Activated B cell treated with CpG ODN at 0.5 μM for 24 hours (primary cell): ENCODE measurements around the gene RSPH1. TPM values are rescaled to one million over a fixed set of nuclear protein-coding genes. Genes with fewer than 3 reads are reported as not detected.

Source experiments
- ATAC-seq: fragments of 200-7000 bp; cut with Tn5 transposase; one replicate; pipeline ENCODE4 v1.10.0; 2021; ENCODE audit warnings: low read depth, mild to moderate bottlenecking, moderate library complexity
- CTCF ChIA-PET: fragments of 350-600 bp; sonication (Branson Sonifier 250); formaldehyde crosslinking; loops from one replicate; lab custom pipeline; 2021; ENCODE audit warnings: antibody characterized with exemption; lab: Charles Lee
- POLR2A ChIA-PET: fragments of 350-600 bp; sonication (Branson Sonifier 250); formaldehyde crosslinking; loops from one replicate; lab custom pipeline; 2021; ENCODE audit warnings: antibody characterized with exemption; lab: Charles Lee
- DNase-seq: peaks from one replicate; pipeline ENCODE4 v3.0.0; 2022
- H3K27ac Mint-ChIP-seq: one replicate; pipeline ENCODE4 v1.8.0; 2020; ENCODE audit warnings: mixed read lengths
- H3K27me3 Mint-ChIP-seq: one replicate; pipeline ENCODE4 v1.8.0; 2021; ENCODE audit warnings: mixed read lengths
- H3K36me3 Mint-ChIP-seq: one replicate; pipeline ENCODE4 v1.8.0; 2021; ENCODE audit warnings: low read depth, mixed read lengths
- H3K4me1 Mint-ChIP-seq: one replicate; pipeline ENCODE4 v1.8.0; 2021; ENCODE audit warnings: mixed read lengths
- H3K4me3 Mint-ChIP-seq: one replicate; pipeline ENCODE4 v1.8.0; 2020; ENCODE audit warnings: mild to moderate bottlenecking, mixed read lengths
- H3K9me3 Mint-ChIP-seq: one replicate; pipeline ENCODE4 v1.8.0; 2020; ENCODE audit warnings: mixed read lengths
- CTCF ChIP-seq: fragments of 200-600 bp; IDR thresholded peaks from one replicate; pipeline ENCODE4 v1.8.0; 2022; ENCODE audit warnings: antibody characterized with exemption, mild to moderate bottlenecking
- intact Hi-C: fragments of 100-400 bp; cut with micrococcal nuclease; formaldehyde crosslinking; loops from one replicate; pipeline ENCODE4 v1.15.1; 2024
- total RNA-seq: library from RNA; stranded (reverse); gene quantifications from 2 replicates; pipeline ENCODE4 v1.2.3, GENCODE V29; 2022

RSPH1 gene
- total RNA-seq, 1 donor from 2014 or later: 0.38 TPM

DNA sequence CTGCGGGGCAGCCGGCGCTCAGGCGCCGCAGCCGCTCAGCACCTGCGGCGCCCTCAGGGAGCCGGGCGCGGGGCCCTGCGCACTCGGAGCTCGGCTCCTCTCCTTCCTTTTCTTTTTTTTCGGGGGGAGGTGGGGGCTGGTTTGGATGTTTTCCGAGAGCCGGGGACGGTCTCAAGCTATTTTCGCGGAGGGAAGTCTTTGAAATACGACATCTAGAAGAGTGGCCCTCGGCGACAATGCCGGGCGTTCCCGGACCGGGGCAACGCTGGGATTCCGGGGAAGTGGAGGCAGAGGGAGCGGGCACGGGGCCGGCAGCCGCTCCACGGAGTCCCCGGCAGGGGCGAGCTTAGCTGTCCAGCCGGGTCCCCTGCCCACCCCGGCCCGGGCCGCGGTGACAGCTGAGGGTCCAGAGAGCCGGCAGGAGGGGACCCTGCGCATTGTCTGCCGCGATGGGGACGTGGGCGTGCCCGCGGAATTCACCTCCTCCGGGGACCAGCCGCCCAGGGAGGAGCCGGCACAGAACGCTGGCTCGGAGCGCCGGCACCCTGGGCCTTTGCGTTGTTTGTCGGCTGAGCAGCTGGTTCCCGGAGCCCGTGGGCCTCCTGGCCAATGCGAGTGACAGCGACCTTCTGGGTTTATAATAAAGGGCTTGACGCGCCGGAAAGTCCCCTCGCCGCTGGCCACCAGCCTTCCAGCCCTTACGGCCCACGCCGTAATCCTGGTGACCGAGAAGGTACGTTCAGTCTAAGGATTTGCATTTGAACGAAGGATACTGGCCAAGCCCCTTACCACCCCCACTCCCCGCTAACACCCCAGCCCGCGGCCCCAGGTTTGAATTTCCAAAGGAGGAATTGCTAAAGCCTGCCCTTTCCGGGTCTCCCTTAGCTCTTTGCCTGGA is 18.2 kb upstream of the RSPH1 start:
- Mint-ChIP-seq H3K4me1 (peaks cover 43% of the 10 kb centered on the region), H3K27me3 (no peaks in the 10 kb centered on the region), H3K4me3 (peak overlapping the region; percentile 84), H3K36me3 (peaks cover 31% of the 10 kb centered on the region), H3K27ac (peak overlapping the region; percentile 87), H3K9me3 (no peaks in the 10 kb centered on the region)
- DNase-seq (peak; percentile 73), ATAC-seq (peak; percentile 75)
- intact Hi-C loops: loop anchor here (1.0 kb wide), 5 partner anchors 10 to 54 kb away; partner anchors contain the start of gene RSPH1
- CTCF ChIA-PET: interaction anchor here (0.6 to 1.8 kb wide), 3 partner anchors 20 to 47 kb away, joined by 3 to 8 read pairs (median 3); no protein-coding TSS in a partner anchor
- no peak for TF ChIP-seq CTCF
- POLR2A ChIA-PET: interaction anchor here (0.5 to 6.1 kb wide), 13 partner anchors 9 to 589 kb away, joined by 3 to 91 read pairs (median 5); partner anchors contain the start of gene RSPH1

GRCh38 chr21:42513151-42513984 is 17.3 kb upstream of the RSPH1 start, which contains the start of gene SLC37A1:
Gene SLC37A1, plus strand, starts transcription at chr21:42513852. Its CDS starts 4,603 bp downstream, at chr21:42518455.
- peak within 1 kb of the TSS; percentile 87 for H3K27ac Mint-ChIP-seq

GRCh38 chr21:42512346-42513034 is 16.5 kb upstream of the RSPH1 start:
- H3K9me3 Mint-ChIP-seq: no peaks in the 10 kb centered on the region
- H3K4me3 Mint-ChIP-seq: peak overlapping the region; percentile 86
- peak overlapping the region; percentile 70 for H3K27ac Mint-ChIP-seq
- DNase-seq: no peak
- intact Hi-C loops: no loop called here
- H3K4me1 Mint-ChIP-seq: peaks cover 38% of the 10 kb centered on the region
- ChIA-PET CTCF (interaction anchor here (0.9 to 1.6 kb wide), 3 partner anchors 15 to 23 kb away, joined by 3 to 4 read pairs (median 3); no protein-coding TSS in a partner anchor), POLR2A (interaction anchor here (0.6 to 6.1 kb wide), 6 partner anchors 9 to 22 kb away, joined by 3 to 91 read pairs (median 5); partner anchors contain the start of gene RSPH1)
- ATAC-seq: no peak
- no peak for TF ChIP-seq CTCF
- H3K36me3 Mint-ChIP-seq: peaks cover 14% of the 10 kb centered on the region
- no peaks in the 10 kb centered on the region for H3K27me3 Mint-ChIP-seq

More at GRCh38 chr21:42513151-42513984, 17.3 kb upstream of the RSPH1 start, which contains the start of gene SLC37A1:
- H3K27me3 Mint-ChIP-seq: no peaks in the 10 kb centered on the region
- H3K9me3 Mint-ChIP-seq: no peaks in the 10 kb centered on the region
- TF ChIP-seq CTCF: no peak
- CTCF ChIA-PET: interaction anchor here (1.8 kb wide), 1 partner anchor 23 kb away, joined by 8 read pairs; no protein-coding TSS in a partner anchor
- ATAC-seq (peak; percentile 66), DNase-seq (peak; percentile 63)
- H3K4me3 Mint-ChIP-seq: peak within 1 kb of the TSS; percentile 86
- intact Hi-C loops: no loop called here
- H3K36me3 Mint-ChIP-seq: peaks cover 22% of the 10 kb centered on the region
- POLR2A ChIA-PET: interaction anchor here (0.6 to 6.1 kb wide), 11 partner anchors 8 to 588 kb away, joined by 3 to 91 read pairs (median 5); partner anchors contain the start of gene RSPH1
- H3K4me1 Mint-ChIP-seq: peaks cover 42% of the 10 kb centered on the region

DNA sequence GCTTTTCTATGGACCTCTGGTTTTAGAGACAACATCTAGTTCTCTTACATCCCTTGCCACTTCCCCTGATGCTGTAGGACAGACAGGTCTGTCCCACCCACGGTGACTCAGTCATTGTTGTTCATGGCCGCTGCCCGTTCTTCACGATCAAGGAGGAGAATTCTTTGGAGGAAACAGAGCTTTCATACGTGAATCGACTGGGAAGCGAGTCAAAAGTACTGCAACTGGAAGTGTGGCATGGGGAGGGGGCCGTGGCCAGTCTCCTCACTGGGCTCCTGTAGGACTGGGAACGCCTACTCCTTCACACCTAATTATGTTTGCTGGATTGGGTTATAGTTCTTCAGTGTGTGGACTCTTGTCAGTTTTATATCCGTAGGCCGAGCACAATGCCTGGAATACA is 13.2 kb upstream of the RSPH1 start:
- no peaks in the 10 kb centered on the region for H3K36me3 Mint-ChIP-seq
- intact Hi-C loops: no loop called here
- DNase-seq (no peak), ATAC-seq (no peak)
- no peaks in the 10 kb centered on the region for H3K27me3 Mint-ChIP-seq
- H3K9me3 Mint-ChIP-seq: no peaks in the 10 kb centered on the region
- CTCF ChIA-PET: no interaction called here
- POLR2A ChIA-PET: no interaction called here
- H3K4me3 Mint-ChIP-seq: no peak overlapping the region
- TF ChIP-seq CTCF: no peak
- H3K27ac Mint-ChIP-seq: no peak overlapping the region
- H3K4me1 Mint-ChIP-seq: peaks cover 22% of the 10 kb centered on the region
